GM21381 (cell line): ENCODE measurements around the gene PRPF18.

Source experiments
- ATAC-seq: cut with Tn5 transposase; IDR thresholded peaks from one replicate; pipeline ENCODE4 v1.9.1; 2021; ENCODE audit warnings: mild to moderate bottlenecking, moderate library complexity; ENCODE audit not compliant: unreplicated experiment

Gene PRPF18

GRCh38 chr10:13597909-13598308 lies 11.1 kb downstream of the PRPF18 start:
- no peak for ATAC-seq

- ATAC-seq, result no peak
These were observed 17.7 kb downstream of the PRPF18 start for GRCh38 chr10:13604357-13605040.

- no peak for ATAC-seq
These were observed 21.6 kb downstream of the PRPF18 start for GRCh38 chr10:13608246-13608853.

- no peak for ATAC-seq
These were observed 26.0 kb downstream of the PRPF18 start for GRCh38 chr10:13612654-13613373.

GRCh38 chr10:13613519-13613918 lies 26.8 kb downstream of the PRPF18 start:
- ATAC-seq, result no peak

GRCh38 chr10:13614530-13615332 lies 28.0 kb downstream of the PRPF18 start:
- ATAC-seq, result no peak

GRCh38 chr10:13615650-13616300 lies 29.0 kb downstream of the PRPF18 start:
- no peak for ATAC-seq

- ATAC-seq, result no peak
These were observed 30.4 kb downstream of the PRPF18 start for GRCh38 chr10:13617116-13617515.

GRCh38 chr10:13621931-13622330 lies 35.2 kb downstream of the PRPF18 start:
- no peak for ATAC-seq

- no peak for ATAC-seq
These were observed 37.9 kb downstream of the PRPF18 start for GRCh38 chr10:13624630-13625029.

GRCh38 chr10:13627459-13628310 lies 40.9 kb downstream of the PRPF18 start:
- no peak for ATAC-seq

GRCh38 chr10:13628661-13629060 lies 41.9 kb downstream of the PRPF18 start:
- ATAC-seq, result no peak

GRCh38 chr10:13629116-13629515 lies 42.4 kb downstream of the PRPF18 start:
- no peak for ATAC-seq

- no peak for ATAC-seq
These were observed 43.5 kb downstream of the PRPF18 start for GRCh38 chr10:13630231-13630630.

- no peak for ATAC-seq
These were observed 44.8 kb downstream of the PRPF18 start for GRCh38 chr10:13631594-13631993.

- ATAC-seq, result no peak
These were observed 45.7 kb downstream of the PRPF18 start for GRCh38 chr10:13632440-13632839.

- ATAC-seq, result no peak
These were observed 46.2 kb downstream of the PRPF18 start for GRCh38 chr10:13632884-13633440.

GRCh38 chr10:13633689-13634088 lies 46.9 kb downstream of the PRPF18 start:
- no peak for ATAC-seq

- ATAC-seq, result no peak
These were observed 47.4 kb downstream of the PRPF18 start for GRCh38 chr10:13634207-13634606.

- no peak for ATAC-seq
These were observed 50.0 kb downstream of the PRPF18 start for GRCh38 chr10:13636776-13637175.
